Ishikawa (cell line): Measurements from ENCODE around the gene DEGS2.

Experiments used
- EP300 ChIP-seq: IDR thresholded peaks from 2 replicates; pipeline ENCODE4 v1.6.1; 2012; ENCODE audit warnings: borderline replicate concordance
- FOXM1 ChIP-seq: IDR thresholded peaks from 2 replicates; pipeline ENCODE4 v1.6.1; 2012; ENCODE audit warnings: low read depth, borderline replicate concordance
- NFIC ChIP-seq: IDR thresholded peaks from 2 replicates; pipeline ENCODE4 v1.6.1; 2012
- TCF12 ChIP-seq: IDR thresholded peaks from 2 replicates; pipeline ENCODE4 v1.6.1; 2012; ENCODE audit warnings: low read depth
- TF ChIP-seq, protein P1 (sequence below): IDR thresholded peaks from 2 replicates; pipeline ENCODE4 v1.6.1; 2012; ENCODE audit warnings: low read depth, mild to moderate bottlenecking

DNA sequence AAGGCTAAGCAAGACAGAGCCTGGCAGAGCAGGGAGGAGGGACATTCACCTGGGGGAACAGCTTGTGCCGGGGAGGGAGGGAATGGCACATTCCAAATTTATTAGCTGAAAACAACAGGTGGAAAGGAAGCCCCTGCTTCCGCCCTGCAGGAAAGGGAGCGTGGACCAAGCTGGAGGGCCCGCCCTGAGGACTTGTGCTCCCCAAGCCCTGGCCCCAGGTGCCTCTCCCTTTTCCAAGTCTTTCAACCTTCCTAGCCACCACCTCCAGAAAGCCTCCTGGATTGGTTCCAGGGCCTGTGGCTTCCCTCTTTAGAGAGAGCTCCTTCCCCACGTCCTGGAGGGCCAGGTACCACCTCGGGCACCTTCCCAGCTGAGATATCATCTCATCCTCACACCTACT, 2.7 kb downstream of the DEGS2 start:
- TF ChIP-seq NFIC (no peak), TCF12 (no peak), FOXM1 (no peak), EP300 (no peak)
- TF ChIP-seq, protein P1, sequence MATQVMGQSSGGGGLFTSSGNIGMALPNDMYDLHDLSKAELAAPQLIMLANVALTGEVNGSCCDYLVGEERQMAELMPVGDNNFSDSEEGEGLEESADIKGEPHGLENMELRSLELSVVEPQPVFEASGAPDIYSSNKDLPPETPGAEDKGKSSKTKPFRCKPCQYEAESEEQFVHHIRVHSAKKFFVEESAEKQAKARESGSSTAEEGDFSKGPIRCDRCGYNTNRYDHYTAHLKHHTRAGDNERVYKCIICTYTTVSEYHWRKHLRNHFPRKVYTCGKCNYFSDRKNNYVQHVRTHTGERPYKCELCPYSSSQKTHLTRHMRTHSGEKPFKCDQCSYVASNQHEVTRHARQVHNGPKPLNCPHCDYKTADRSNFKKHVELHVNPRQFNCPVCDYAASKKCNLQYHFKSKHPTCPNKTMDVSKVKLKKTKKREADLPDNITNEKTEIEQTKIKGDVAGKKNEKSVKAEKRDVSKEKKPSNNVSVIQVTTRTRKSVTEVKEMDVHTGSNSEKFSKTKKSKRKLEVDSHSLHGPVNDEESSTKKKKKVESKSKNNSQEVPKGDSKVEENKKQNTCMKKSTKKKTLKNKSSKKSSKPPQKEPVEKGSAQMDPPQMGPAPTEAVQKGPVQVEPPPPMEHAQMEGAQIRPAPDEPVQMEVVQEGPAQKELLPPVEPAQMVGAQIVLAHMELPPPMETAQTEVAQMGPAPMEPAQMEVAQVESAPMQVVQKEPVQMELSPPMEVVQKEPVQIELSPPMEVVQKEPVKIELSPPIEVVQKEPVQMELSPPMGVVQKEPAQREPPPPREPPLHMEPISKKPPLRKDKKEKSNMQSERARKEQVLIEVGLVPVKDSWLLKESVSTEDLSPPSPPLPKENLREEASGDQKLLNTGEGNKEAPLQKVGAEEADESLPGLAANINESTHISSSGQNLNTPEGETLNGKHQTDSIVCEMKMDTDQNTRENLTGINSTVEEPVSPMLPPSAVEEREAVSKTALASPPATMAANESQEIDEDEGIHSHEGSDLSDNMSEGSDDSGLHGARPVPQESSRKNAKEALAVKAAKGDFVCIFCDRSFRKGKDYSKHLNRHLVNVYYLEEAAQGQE = no peak
